DOHH2 (cell line): ENCODE measurements around the gene VEGFB.

Experiments used
- H3F3A ChIP-seq: fragments of 200-600 bp; sonication (generic), shearing (Covaris generic); 2 replicates; pipeline ENCODE4 v1.6.0; 2016; ENCODE audit warnings: antibody characterized with exemption, mild to moderate bottlenecking; ENCODE audit not compliant: control insufficient read depth, insufficient read depth
- H3K27ac ChIP-seq: fragments of 200-600 bp; sonication (generic); 2 replicates; pipeline ENCODE4 v1.5.1; 2014; ENCODE audit warnings: low read depth, mild to moderate bottlenecking, low read length, moderate library complexity
- H3K27me3 ChIP-seq: fragments of 200-600 bp; sonication (generic); 2 replicates; pipeline ENCODE4 v1.6.1; 2014; ENCODE audit warnings: mild to moderate bottlenecking, low read length, mixed read lengths; ENCODE audit not compliant: control insufficient read depth
- H3K36me3 ChIP-seq: fragments of 200-600 bp; sonication (generic); 2 replicates; pipeline ENCODE4 v1.6.1; 2014; ENCODE audit warnings: mild to moderate bottlenecking, low read length, moderate library complexity, mixed read lengths; ENCODE audit not compliant: control insufficient read depth
- H3K4me1 ChIP-seq: fragments of 200-600 bp; sonication (generic); 2 replicates; pipeline ENCODE4 v1.6.1; 2014; ENCODE audit warnings: mild to moderate bottlenecking, low read length, mixed read lengths; ENCODE audit not compliant: control insufficient read depth
- H3K4me2 ChIP-seq: fragments of 200-600 bp; sonication (generic); 2 replicates; pipeline ENCODE4 v1.6.0; 2014; ENCODE audit warnings: mild to moderate bottlenecking, low read length, moderate library complexity
- H3K4me3 ChIP-seq: fragments of 200-600 bp; sonication (generic); 2 replicates; pipeline ENCODE4 v1.5.1; 2014; ENCODE audit warnings: mild to moderate bottlenecking, low read length, mixed read lengths
- H3K79me2 ChIP-seq: fragments of 200-600 bp; sonication (generic); 2 replicates; pipeline ENCODE4 v1.6.1; 2014; ENCODE audit warnings: mild to moderate bottlenecking, low read length, mixed read lengths; ENCODE audit not compliant: control insufficient read depth
- H3K9me2 ChIP-seq: fragments of 200-600 bp; sonication (generic); replicated peaks from 2 replicates; pipeline ENCODE4 v1.6.1; 2014; ENCODE audit warnings: mild to moderate bottlenecking, low read length, mixed read lengths; ENCODE audit not compliant: control insufficient read depth
- H3K9me3 ChIP-seq: fragments of 200-600 bp; sonication (generic); 2 replicates; pipeline ENCODE4 v1.6.1; 2014; ENCODE audit warnings: antibody characterized with exemption, low read length, mixed read lengths; ENCODE audit not compliant: control insufficient read depth, insufficient read depth
- H4K20me1 ChIP-seq: fragments of 200-600 bp; sonication (generic); 2 replicates; pipeline ENCODE4 v1.6.0; 2014; ENCODE audit warnings: low read depth, mild to moderate bottlenecking, antibody characterized with exemption, low read length, moderate library complexity; ENCODE audit not compliant: control insufficient read depth, insufficient read depth
- EZH2phosphoT487 ChIP-seq: fragments of 200-600 bp; sonication (generic); IDR thresholded peaks from 2 replicates; pipeline ENCODE4 v1.6.1; 2017; ENCODE audit warnings: borderline replicate concordance, mild to moderate bottlenecking, antibody characterized with exemption, low read length, moderate library complexity, mixed read lengths
- TF ChIP-seq, protein P1 (sequence below): fragments of 200-600 bp; sonication (generic); IDR thresholded peaks from one replicate; pipeline ENCODE4 v1.5.1; 2014; ENCODE audit warnings: antibody characterized with exemption, mild to moderate bottlenecking, low read depth, low read length; ENCODE audit not compliant: poor library complexity, severe bottlenecking

The VEGFB gene

DNA sequence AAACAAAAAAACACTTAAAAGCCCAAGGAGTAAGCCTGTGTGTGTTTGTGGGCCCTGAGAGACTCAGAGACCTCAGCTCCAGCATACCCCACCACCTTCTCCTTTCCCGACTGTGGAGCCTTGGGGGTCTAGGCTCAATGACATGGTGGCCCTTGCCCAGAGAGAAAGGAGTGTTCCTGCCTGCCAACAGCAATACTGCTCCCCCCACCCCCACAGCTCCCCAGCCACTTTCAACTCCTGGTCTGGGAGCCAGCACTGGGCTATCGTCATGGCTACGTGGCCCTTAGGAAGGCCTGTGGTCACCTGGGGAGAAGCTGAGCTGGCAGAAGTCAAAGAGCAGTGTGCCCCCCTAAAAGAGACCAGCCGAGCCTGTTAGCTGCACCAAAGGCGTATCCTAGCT is 9.7 kb downstream of the VEGFB start:
- peaks cover 54% of the 10 kb centered on the region for H3K36me3 ChIP-seq
- H3K4me3 ChIP-seq: no peak overlapping the region
- no peaks in the 10 kb centered on the region for H3K27me3 ChIP-seq
- TF ChIP-seq EZH2phosphoT487: no peak
- TF ChIP-seq, protein P1, sequence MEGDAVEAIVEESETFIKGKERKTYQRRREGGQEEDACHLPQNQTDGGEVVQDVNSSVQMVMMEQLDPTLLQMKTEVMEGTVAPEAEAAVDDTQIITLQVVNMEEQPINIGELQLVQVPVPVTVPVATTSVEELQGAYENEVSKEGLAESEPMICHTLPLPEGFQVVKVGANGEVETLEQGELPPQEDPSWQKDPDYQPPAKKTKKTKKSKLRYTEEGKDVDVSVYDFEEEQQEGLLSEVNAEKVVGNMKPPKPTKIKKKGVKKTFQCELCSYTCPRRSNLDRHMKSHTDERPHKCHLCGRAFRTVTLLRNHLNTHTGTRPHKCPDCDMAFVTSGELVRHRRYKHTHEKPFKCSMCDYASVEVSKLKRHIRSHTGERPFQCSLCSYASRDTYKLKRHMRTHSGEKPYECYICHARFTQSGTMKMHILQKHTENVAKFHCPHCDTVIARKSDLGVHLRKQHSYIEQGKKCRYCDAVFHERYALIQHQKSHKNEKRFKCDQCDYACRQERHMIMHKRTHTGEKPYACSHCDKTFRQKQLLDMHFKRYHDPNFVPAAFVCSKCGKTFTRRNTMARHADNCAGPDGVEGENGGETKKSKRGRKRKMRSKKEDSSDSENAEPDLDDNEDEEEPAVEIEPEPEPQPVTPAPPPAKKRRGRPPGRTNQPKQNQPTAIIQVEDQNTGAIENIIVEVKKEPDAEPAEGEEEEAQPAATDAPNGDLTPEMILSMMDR: no peak
- peaks cover 60% of the 10 kb centered on the region for H3K4me1 ChIP-seq
- peak overlapping the region; percentile 10; the same call in 1 of the 2 replicates for H3K27ac ChIP-seq
- no peak overlapping the region for H3K4me2 ChIP-seq
- H4K20me1 ChIP-seq: no peaks in the 10 kb centered on the region
- H3K79me2 ChIP-seq: peaks cover 48% of the 10 kb centered on the region
- no peaks in the 10 kb centered on the region for H3K9me2 ChIP-seq
- no peaks in the 10 kb centered on the region for H3K9me3 ChIP-seq
- peaks cover 41% of the 10 kb centered on the region for H3F3A ChIP-seq

GRCh38 chr11:64244966-64245365 is 10.6 kb downstream of the VEGFB start:
- Histone ChIP-seq H3K9me3 (no peaks in the 10 kb centered on the region), H3K36me3 (peaks cover 50% of the 10 kb centered on the region), H3K9me2 (no peaks in the 10 kb centered on the region), H3K4me2 (peak overlapping the region; percentile 89), H4K20me1 (no peaks in the 10 kb centered on the region), H3K27ac (peak overlapping the region; percentile 85), H3K79me2 (peaks cover 48% of the 10 kb centered on the region), H3K27me3 (no peaks in the 10 kb centered on the region), H3F3A (peaks cover 34% of the 10 kb centered on the region), H3K4me1 (peaks cover 57% of the 10 kb centered on the region), H3K4me3 (peak overlapping the region; percentile 97)
- TF ChIP-seq, protein P1: no peak
- no peak for TF ChIP-seq EZH2phosphoT487

GRCh38 chr11:64245401-64245796 is 11.0 kb downstream of the VEGFB start:
- H3K27me3 ChIP-seq: no peaks in the 10 kb centered on the region
- H3K4me2 ChIP-seq: peak overlapping the region; percentile 89
- TF ChIP-seq, protein P1: no peak
- TF ChIP-seq EZH2phosphoT487: no peak
- peaks cover 29% of the 10 kb centered on the region for H3F3A ChIP-seq
- peaks cover 48% of the 10 kb centered on the region for H3K79me2 ChIP-seq
- no peaks in the 10 kb centered on the region for H3K9me3 ChIP-seq
- H3K4me1 ChIP-seq: peaks cover 54% of the 10 kb centered on the region
- H3K4me3 ChIP-seq: peak overlapping the region; percentile 97
- no peaks in the 10 kb centered on the region for H3K9me2 ChIP-seq
- peak overlapping the region; percentile 85 for H3K27ac ChIP-seq
- H3K36me3 ChIP-seq: peaks cover 47% of the 10 kb centered on the region
- H4K20me1 ChIP-seq: no peaks in the 10 kb centered on the region
